Stimulated activated naive CD8-positive, alpha-beta T cell treated with anti-CD3 and anti-CD28 coated beads, Interleukin-15, Interleukin-2, amounts not matched to agents 100 ng/mL and 50 ng/mL, for 24 hours (primary cell): Measurements from ENCODE around the gene ETV7.
"Not testable (repeated sequence)": the region's sequence is repeated elsewhere in the genome, so short reads cannot be mapped to it uniquely, and the experiment has no call there.

Experiments used
- H3K27ac Mint-ChIP-seq: one replicate; pipeline ENCODE4 v1.8.0; 2021; ENCODE audit warnings: mild to moderate bottlenecking, mixed read lengths
- H3K27me3 Mint-ChIP-seq: one replicate; pipeline ENCODE4 v1.8.0; 2021; ENCODE audit warnings: mixed read lengths
- H3K36me3 Mint-ChIP-seq: one replicate; pipeline ENCODE4 v1.8.0; 2021; ENCODE audit warnings: low read depth, mixed read lengths
- H3K4me1 Mint-ChIP-seq: one replicate; pipeline ENCODE4 v1.8.0; 2021; ENCODE audit warnings: low read depth, mixed read lengths
- H3K4me3 Mint-ChIP-seq: one replicate; pipeline ENCODE4 v1.8.0; 2021; ENCODE audit warnings: mild to moderate bottlenecking, mixed read lengths
- H3K9me3 Mint-ChIP-seq: one replicate; pipeline ENCODE4 v1.8.0; 2021; ENCODE audit warnings: mixed read lengths

The ETV7 gene

DNA sequence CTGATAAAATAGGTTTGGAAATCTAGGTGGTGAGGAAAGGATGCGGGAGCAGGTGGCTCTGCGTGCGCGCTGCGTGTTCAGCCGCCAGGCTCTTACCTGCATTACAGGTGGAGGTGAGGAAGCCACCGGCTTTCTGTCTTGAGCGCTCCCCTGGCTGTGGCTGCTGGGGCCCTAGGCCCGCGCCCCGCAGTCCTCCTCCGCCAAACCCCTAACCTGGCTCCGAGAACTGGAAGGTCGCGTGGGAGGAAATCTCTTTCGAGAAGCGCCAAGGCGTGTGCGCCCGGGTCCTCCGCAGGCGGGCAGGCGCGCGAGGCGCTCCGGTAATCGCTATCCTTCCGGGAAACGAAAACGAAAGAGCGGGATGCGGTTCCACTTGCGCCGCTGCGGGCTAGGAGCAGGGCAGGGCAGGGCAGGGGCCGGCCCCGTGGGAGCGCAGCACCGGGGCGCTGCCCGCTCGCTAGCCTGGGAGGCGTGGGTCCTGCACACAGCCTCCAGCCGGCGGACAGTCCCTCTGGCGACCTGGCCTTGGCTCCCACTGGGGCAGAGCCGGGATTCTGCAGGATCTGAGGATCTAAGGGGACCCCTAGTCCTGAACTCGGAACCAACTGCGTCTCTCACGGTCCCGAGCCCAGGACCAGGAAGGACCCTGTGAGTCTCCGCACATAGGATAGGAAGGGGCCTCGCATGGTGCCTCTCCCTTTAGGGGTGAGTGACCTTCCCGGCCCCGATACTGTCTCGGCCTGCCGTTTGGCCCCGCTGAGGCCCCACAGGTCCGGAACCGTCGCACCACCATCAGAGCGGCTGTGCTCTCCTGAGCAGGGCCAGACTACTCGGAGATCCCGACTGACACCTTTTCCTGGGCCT, at the start of gene ETV7:
Gene ETV7, minus strand, starts transcription at position 230 of the 864 bp plus-strand sequence. Its CDS starts 128 bp downstream, at position 102.
- H3K27me3 Mint-ChIP-seq = peaks cover 27% of the 10 kb centered on the region
- H3K27ac Mint-ChIP-seq = peak within 1 kb of the TSS; percentile 83
- peak within 1 kb of the TSS; percentile 94 for H3K4me3 Mint-ChIP-seq
- H3K9me3 Mint-ChIP-seq = no peaks in the 10 kb centered on the region
- H3K4me1 Mint-ChIP-seq = peaks cover 21% of the 10 kb centered on the region
- no peaks in the 10 kb centered on the region for H3K36me3 Mint-ChIP-seq

DNA sequence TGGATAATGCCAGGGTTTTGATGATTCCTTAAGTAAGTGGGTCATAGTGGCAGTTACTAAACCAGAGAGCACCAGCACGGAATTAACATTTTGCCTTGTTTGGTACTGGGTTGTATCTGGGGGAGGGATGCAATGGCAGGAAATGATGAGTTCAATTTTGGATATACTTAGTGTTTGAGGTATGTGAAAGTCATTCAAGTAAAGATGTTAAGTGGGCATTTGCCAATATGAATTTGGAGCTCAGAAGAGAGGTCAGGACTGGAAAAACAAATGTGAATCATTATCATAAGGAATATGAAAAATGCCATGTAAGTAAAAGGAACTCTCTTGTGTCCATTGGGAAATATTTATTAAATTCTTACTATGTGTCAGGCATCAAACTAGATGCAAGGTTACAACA, 49.0 kb upstream of the ETV7 start:
- H3K4me1 Mint-ChIP-seq = peaks cover 12% of the 10 kb centered on the region
- H3K27ac Mint-ChIP-seq = no peak overlapping the region
- H3K36me3 Mint-ChIP-seq = no peaks in the 10 kb centered on the region
- H3K9me3 Mint-ChIP-seq = no peaks in the 10 kb centered on the region
- H3K27me3 Mint-ChIP-seq = no peaks in the 10 kb centered on the region
- no peak overlapping the region for H3K4me3 Mint-ChIP-seq

DNA sequence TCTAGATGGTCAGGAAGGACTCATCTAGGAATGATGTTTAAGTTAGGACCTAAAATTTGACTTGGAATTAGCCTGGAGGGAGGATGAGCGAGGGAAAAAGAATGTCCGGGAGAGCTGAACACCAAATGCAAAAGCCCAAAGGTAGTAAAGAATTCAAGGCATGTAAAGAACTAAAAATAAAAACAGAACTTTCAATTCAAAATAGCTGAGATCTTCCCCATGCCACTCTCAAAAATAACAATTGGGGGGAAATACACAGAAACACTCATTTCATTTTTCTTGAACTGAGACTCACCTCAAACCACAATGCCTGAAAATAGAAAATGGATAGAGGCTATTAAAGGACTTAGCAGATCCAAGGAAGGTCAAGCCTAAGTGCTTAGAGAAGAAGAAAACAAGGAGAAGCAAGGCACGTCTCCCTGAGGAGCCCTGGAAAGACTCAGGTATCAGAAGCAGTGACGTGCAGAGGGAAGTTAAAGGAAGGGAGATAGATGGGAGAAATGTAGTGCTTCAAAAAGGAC, 44.7 kb upstream of the ETV7 start:
- Mint-ChIP-seq H3K27ac (no peak overlapping the region), H3K4me3 (no peak overlapping the region), H3K27me3 (no peaks in the 10 kb centered on the region), H3K9me3 (no peaks in the 10 kb centered on the region), H3K4me1 (peaks cover 3% of the 10 kb centered on the region), H3K36me3 (no peaks in the 10 kb centered on the region)

DNA sequence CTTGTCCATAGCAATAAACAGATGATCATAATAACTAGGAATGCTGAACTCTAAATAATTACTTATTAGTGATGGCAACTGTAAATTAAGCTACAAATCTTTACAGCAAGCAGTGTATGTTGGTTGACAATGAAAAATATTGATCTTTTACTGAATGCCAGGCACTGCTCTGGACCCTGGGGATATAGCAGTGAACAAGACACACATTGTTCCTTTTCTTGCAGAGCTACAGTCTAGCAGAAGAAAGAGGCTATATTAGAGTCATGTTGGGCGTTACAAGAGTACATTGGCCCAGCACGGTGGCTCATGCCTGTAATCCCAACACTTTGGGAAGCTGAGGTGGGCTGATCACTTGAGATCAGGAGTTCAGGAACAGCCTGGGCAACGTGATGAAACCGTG, 43.7 kb upstream of the ETV7 start:
- no peaks in the 10 kb centered on the region for H3K36me3 Mint-ChIP-seq
- H3K27ac Mint-ChIP-seq = no peak overlapping the region
- H3K9me3 Mint-ChIP-seq = no peaks in the 10 kb centered on the region
- H3K4me1 Mint-ChIP-seq = peaks cover 3% of the 10 kb centered on the region
- no peaks in the 10 kb centered on the region for H3K27me3 Mint-ChIP-seq
- no peak overlapping the region for H3K4me3 Mint-ChIP-seq

DNA sequence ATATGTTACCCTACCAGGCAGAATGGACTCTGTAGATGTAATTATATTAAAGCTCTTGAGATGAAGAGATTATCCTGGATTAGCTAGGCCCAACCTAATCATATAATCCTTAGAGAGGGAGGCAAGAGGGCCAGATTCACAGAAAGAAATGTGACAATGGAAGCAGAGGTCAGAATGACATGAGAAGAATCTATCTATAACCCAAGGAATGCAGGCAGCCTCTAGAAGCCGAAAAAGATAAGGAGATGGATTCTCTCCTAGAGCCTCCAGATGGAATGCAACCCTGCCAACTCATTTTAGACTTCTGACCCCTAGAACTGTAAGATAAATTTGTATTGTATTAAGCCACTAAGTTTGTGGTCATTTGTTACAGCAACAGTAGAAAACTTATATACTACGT, 42.9 kb upstream of the ETV7 start:
- H3K4me3 Mint-ChIP-seq = no peak overlapping the region
- H3K36me3 Mint-ChIP-seq = no peaks in the 10 kb centered on the region
- peaks cover 3% of the 10 kb centered on the region for H3K4me1 Mint-ChIP-seq
- H3K9me3 Mint-ChIP-seq = no peaks in the 10 kb centered on the region
- no peak overlapping the region for H3K27ac Mint-ChIP-seq
- H3K27me3 Mint-ChIP-seq = no peaks in the 10 kb centered on the region

DNA sequence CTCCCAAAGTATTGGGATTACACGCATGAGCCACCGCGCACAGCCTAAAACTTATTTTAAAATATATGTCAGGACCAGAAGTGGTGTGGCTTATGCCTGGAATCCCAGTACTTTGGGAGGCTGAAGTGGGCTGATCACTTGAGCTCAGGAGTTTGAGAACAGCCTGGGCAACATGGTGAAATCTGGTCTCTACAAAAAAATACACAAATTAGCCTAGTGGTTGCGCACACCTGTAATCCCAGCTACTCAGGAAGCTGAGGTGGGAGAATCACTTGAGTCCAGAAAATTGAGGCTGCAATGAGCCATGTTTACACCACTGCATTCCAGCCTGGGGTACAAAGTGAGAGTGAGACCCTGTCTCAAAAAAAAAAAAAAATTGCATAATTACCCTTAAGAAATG, 41.4 kb upstream of the ETV7 start:
- Mint-ChIP-seq H3K27ac (no peak overlapping the region), H3K9me3 (no peaks in the 10 kb centered on the region), H3K4me1 (peaks cover 6% of the 10 kb centered on the region), H3K27me3 (no peaks in the 10 kb centered on the region), H3K4me3 (no peak overlapping the region), H3K36me3 (no peaks in the 10 kb centered on the region)

DNA sequence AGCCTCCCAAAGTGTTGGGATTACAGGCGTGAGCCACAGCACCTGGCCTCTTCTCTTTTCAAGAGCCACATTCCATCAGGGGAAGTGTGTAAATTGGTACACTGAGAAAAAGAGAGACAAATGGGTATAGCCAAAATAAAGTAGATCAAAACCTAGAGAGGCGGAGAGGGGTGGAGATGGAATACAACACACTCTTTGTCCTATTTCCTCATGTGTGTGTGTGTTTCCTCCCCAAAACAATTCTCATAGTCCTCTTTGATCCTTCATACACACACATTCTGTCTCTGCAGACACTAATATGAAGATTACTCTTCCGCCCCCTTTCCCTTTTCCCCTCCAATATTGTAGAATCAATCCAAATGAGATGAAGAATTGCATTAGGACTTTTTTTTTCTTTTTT, 39.2 kb upstream of the ETV7 start:
- no peaks in the 10 kb centered on the region for H3K9me3 Mint-ChIP-seq
- H3K27me3 Mint-ChIP-seq = no peaks in the 10 kb centered on the region
- peaks cover 18% of the 10 kb centered on the region for H3K4me1 Mint-ChIP-seq
- H3K27ac Mint-ChIP-seq = no peak overlapping the region
- H3K36me3 Mint-ChIP-seq = no peaks in the 10 kb centered on the region
- no peak overlapping the region for H3K4me3 Mint-ChIP-seq

DNA sequence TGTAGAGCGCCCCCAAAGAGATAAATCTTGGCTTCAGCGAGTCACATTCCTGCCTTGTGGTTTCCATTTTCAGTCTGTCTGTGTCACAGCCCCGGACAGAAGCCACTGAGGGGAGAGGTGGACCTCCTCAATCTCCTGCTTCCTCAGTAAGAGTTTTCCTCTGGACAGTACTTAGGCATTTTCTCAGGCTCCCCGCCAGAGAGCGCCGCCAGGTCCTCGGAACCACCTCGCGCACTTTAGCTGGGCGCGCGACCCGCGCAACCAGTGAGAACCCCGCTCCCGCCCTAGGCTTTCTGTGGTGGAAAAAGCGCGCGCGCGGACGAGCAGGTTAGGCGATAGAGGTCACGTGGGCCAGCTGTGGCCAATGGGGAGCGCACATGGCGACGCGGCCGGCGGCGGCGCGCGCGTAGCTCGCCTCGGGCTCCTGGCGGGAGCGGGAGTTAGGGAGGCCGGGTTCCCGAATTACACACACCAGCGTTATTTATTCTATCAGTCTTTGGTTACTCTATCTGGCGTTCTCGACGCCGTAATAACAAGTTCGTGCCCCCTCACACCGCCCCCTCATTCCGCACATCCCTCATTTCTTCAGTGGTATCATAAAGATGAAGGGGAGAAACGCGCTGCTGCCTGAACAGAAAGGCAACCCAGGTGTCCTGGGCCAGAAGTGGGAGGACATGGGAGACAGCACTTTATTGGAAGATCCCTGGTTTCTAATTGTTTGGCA, 35.8 kb upstream of the ETV7 start:
- Mint-ChIP-seq H3K27me3 (no peaks in the 10 kb centered on the region), H3K9me3 (no peaks in the 10 kb centered on the region), H3K4me1 (peaks cover 18% of the 10 kb centered on the region), H3K27ac (peak overlapping the region; percentile 85), H3K36me3 (no peaks in the 10 kb centered on the region), H3K4me3 (peak overlapping the region; percentile 86)

DNA sequence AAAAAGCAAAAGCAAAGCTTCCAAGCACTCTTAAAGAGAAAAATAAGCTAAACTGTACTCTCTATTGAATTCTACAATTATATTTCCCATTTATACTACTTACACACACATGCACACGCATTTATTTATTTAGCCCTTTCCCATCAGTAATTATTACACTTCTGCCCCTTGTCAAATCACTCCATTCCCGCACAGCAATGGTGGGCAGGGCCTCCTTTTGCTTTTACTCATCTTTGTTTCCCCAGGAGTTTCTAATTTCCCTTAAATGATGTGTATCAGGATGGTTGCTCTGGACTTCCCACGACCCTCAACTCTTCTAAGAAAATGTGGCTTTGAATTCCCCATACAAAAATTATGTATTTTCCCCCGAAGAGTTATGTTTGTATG, 35.2 kb upstream of the ETV7 start:
- Mint-ChIP-seq H3K4me3 (peak overlapping the region; percentile 86), H3K27me3 (no peaks in the 10 kb centered on the region), H3K27ac (peak overlapping the region; percentile 85), H3K9me3 (no peaks in the 10 kb centered on the region), H3K36me3 (no peaks in the 10 kb centered on the region), H3K4me1 (peaks cover 18% of the 10 kb centered on the region)

DNA sequence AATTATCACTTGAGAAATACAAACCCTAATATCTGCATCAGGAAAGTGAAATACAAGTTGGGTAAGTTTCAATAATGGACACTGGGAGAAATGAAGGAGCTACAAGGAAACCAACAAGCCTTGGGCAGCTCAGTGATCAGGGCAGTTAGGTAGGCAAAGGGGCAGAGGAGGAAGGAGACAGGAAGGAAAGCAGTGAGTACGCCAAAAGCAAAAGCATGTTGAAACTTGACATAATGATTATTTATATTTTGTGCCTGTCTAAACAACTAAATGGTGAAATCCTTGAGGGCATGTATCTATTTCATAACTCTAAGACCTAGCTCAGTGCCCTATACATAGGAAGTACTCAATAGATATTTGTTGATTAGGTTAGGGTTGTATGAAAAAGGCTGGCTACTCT, 31.8 kb upstream of the ETV7 start:
- no peaks in the 10 kb centered on the region for H3K27me3 Mint-ChIP-seq
- no peak overlapping the region for H3K4me3 Mint-ChIP-seq
- no peaks in the 10 kb centered on the region for H3K9me3 Mint-ChIP-seq
- peaks cover 18% of the 10 kb centered on the region for H3K4me1 Mint-ChIP-seq
- H3K27ac Mint-ChIP-seq = no peak overlapping the region
- H3K36me3 Mint-ChIP-seq = no peaks in the 10 kb centered on the region

DNA sequence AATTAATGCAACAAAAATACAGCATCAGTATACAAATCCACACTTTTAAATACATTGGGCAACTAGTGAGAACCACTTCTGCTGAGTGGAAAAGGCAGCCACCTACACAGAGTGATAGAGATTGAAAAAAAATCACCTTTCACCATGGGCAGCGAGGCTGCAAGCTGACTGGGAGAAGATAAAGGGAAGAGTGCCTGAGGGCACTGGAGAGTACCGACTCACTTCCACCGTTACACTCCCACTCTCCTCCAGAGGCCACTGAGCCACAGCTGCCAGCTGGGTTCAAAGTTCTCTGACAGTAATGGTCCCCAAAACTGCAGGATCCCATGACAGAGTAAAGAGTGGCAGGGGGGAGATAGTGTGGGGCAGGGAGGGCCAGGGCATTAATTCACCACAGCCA, 31.1 kb upstream of the ETV7 start:
- H3K27me3 Mint-ChIP-seq = no peaks in the 10 kb centered on the region
- H3K4me3 Mint-ChIP-seq = no peak overlapping the region
- H3K36me3 Mint-ChIP-seq = no peaks in the 10 kb centered on the region

DNA sequence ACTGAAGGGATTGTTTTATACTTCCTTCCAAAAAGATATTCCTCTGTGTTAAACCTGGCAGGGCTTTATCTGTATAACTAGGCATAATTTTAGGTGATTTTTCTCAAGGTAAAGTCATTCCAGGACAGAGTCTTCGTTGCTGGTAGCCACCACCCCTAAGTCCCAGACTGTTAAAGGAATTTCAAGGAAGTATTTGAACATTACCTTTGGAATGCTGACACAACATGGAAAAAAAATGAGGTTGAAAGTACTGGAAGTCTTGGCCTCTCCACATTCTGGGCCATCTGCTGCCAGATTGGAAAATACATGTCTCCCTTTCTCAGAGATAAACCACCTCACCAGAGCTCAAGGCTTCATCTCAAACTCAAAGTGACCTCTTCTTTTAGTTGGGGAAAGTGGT, 27.0 kb upstream of the ETV7 start:
- Mint-ChIP-seq H3K9me3 (peaks cover 4% of the 10 kb centered on the region), H3K27me3 (peaks cover 3% of the 10 kb centered on the region), H3K27ac (no peak overlapping the region), H3K4me3 (no peak overlapping the region), H3K4me1 (no peaks in the 10 kb centered on the region), H3K36me3 (no peaks in the 10 kb centered on the region)

More for the DNA sequence above, 31.1 kb upstream of the ETV7 start:
- no peaks in the 10 kb centered on the region for H3K9me3 Mint-ChIP-seq
- H3K4me1 Mint-ChIP-seq = peaks cover 11% of the 10 kb centered on the region
- H3K27ac Mint-ChIP-seq = no peak overlapping the region

DNA sequence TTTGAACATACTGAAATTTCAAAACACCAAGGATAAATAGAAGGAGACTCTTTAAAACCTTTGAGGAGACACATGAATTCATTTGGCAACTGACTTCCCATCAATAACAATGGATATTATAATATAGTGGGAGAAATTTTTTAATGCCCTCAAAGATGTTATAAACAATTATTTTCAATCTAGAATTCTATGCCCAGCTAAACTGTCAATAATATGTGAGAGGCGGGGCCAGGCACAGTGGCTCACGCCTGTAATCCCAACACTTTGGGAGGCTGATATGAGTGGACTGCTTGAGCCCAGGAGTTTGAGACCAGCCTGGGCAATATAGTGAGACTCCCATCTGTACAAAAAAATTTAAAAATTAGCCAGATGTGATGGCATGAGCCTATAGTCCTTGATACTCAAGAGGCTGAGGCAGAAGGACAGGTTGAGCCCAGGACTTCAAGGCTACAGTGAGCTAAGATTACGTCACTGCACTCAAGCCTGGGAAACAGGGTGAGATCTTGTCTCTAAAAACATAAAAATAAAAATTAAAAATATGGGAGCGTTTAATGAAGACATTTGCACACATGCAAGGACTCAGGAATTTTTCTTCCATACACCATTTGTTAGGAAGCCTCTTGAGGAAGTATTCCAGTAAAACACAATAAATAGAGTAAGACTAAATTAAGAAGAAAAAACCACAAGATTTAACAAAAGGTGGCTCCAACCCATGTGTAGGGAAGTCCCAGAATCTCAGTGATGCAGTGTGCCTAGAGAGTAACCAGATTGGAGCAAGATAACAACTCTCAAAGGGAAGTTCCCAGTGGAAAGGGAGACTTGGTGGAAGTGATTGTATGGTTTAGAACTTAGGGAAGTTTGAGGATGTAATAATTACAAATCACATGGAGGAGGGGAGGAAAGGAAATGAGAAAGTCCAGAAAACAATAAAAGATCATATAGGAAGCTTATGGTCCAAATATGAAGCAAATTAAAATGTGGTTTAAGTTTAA, 26.3 kb upstream of the ETV7 start:
- Mint-ChIP-seq H3K27ac (no peak overlapping the region), H3K9me3 (peaks cover 4% of the 10 kb centered on the region), H3K27me3 (peaks cover 8% of the 10 kb centered on the region), H3K36me3 (no peaks in the 10 kb centered on the region), H3K4me1 (no peaks in the 10 kb centered on the region), H3K4me3 (no peak overlapping the region)

DNA sequence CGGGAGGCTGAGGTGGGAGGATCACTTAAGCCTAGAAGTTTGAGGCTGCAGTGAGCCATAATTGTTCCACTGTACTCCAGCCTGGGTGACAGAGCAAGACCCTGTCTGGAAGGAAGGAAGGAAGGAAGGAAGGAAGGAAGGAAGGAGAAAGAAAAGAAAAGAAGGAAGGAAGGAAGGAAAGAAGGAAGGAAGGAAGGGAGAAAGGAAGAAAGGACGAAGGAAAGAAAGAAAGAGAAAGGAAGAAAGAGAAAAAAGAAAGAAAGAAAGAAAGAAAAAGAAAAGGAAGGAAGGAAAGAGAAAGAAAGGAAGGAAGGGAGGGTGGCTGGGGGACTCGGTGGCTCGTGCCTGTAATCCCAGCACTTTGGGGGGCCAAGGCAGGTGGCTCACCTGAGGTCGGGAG, 22.2 kb upstream of the ETV7 start:
- not testable (repeated sequence) for H3K4me1 Mint-ChIP-seq, H3K4me3 Mint-ChIP-seq, H3K9me3 Mint-ChIP-seq, H3K36me3 Mint-ChIP-seq, H3K27ac Mint-ChIP-seq
- H3K27me3 Mint-ChIP-seq = peaks cover 17% of the 10 kb centered on the region
